Esophagus squamous epithelium (tissue), 4 donors: ENCODE measurements around the gene DENND4A.
"Not testable (repeated sequence)": the region's sequence is repeated elsewhere in the genome, so short reads cannot be mapped to it uniquely, and the experiment has no call there.

Experiments used
- CTCF ChIP-seq, 6 experiments: fragments of 450-650 bp in 4 of 6; fragments of 200-600 bp in 2 of 6; sonication (generic) in 2 of 6; IDR thresholded peaks; one replicate each; pipeline ENCODE4 v1.5.1; 2016 to 2019; ENCODE audit warnings: antibody characterized with exemption in 6 of 6, mild to moderate bottlenecking in 4 of 6, moderate library complexity in 4 of 6
- POLR2A ChIP-seq, 4 donors: fragments of 450-650 bp; IDR thresholded peaks; one replicate each; pipeline ENCODE4 v1.6.1; 2017; ENCODE audit warnings: antibody characterized with exemption in 4 of 4, mild to moderate bottlenecking in 4 of 4, moderate library complexity in 3 of 4

- TF ChIP-seq CTCF, POLR2A (IDR thresholded peaks at IDR 0.05): not testable (repeated sequence)
Observed at GRCh38 chr15:65814271-65814670, 22.2 kb upstream of the DENND4A start.
